Epidermal melanocyte (primary cell): ENCODE data around the gene CCDC88B.
"Not testable (repeated sequence)": the region's sequence is repeated elsewhere in the genome, so short reads cannot be mapped to it uniquely, and the experiment has no call there.

Experiments used
- DNase-seq: peaks from one replicate; pipeline ENCODE4 v3.0.0; 2011; ENCODE audit warnings: low spot score; ENCODE audit not compliant: insufficient read length

CCDC88B gene

GRCh38 chr11:64305075-64305690 is 34.8 kb upstream of the CCDC88B start, which contains the start of gene ESRRA:
Gene ESRRA, plus strand, starts transcription at chr11:64305524. Its CDS starts 1,656 bp downstream, at chr11:64307180.
- DNase-seq = peak; percentile 97

DNA sequence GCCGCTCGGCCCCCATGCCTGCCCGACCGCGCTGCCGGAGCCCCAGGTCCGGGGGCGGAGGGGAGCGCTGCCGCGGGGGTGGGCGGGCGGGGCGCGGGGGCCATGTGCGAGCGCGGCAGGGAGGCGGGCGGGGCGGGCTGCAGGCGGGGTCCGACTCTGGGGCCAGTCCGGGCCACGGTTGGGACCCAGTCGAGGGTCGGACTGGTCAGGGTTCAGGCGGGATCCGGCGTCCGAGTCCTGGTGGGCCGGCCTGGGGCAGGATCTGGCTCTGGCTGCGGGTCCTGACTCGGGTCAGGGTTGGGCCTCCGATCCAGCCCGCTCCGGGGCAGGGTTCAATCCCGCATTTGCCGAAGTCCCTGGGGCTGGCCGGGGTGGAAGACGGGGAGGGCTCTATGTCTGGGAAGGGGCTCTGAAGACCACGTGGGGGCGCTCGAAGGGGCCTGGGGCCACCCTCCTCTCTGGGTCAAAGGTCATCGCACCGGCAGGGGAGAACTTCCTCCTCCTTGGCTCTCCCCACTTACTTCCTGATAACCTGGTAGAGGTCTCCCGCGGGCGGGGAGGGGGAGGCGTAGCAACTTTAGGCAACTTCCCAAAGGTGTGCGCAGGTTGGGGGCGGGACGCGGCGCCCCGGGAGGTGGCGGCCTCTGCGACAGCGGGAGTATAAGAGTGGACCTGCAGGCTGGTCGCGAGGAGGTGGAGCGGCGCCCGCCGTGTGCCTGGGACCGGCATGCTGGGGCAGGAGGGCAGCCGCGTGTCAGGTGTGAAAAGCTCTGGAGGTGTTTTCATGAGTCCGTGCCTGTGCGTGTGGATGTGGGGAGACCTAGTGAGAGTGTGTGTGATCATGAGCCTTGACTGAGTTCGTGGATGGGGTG is 34.1 kb upstream of the CCDC88B start:
- no peak for DNase-seq

GRCh38 chr11:64306563-64306875 is 33.5 kb upstream of the CCDC88B start:
- no peak for DNase-seq

GRCh38 chr11:64306876-64307622 is 33.0 kb upstream of the CCDC88B start:
- DNase-seq = no peak

- not testable (repeated sequence) for DNase-seq
These were observed 32.2 kb upstream of the CCDC88B start for GRCh38 chr11:64307795-64308194.

DNA sequence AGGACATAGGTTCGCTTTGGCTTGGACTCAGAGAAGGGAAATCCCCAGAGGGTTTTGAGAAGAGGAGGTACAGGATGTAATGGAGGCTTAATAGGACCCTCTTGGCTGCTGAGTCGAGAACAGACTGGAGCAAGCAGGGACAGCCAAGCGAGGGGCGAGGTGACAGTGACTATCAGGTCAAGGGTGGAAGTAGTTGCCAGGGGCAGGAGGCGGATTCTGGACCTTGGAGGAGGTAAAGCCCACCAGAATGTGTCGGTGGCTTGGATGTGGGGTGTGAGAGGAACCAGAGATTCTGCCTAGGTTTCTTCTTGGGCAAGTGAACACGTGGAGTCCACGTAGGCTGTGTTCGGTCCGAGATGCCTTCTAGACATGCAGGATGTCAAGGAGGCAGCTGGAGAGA is 27.1 kb upstream of the CCDC88B start:
- no peak for DNase-seq

DNA sequence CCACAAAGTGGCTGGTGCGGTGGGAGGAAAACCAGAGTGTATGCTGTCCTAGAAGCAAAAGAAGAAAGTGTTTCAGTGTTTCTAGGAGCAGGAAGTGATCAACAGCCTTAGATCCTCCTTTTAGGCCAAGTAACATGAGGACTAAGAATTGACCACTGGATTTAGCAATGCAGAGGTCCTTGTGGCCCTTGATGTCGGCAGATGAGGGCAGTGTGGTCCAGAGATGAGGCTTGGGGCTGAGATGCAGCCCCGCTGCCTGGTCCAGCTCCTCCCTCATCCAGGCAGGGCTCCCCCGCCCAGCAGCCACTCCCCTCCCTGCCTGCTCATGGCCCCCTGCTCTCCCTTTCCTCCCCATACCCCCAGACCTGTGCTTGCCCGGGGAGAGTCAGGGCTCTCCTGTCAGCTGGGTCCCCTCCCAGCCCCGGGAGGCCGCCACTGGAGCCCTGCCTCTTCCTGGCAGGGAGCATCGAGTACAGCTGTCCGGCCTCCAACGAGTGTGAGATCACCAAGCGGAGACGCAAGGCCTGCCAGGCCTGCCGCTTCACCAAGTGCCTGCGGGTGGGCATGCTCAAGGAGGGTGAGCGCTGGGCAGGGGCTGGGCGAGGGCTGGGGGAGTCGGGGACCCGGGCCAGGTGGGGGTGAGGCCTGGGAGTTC is 26.4 kb upstream of the CCDC88B start:
- no peak for DNase-seq

GRCh38 chr11:64314146-64314804 is 25.7 kb upstream of the CCDC88B start:
- DNase-seq = no peak

DNA sequence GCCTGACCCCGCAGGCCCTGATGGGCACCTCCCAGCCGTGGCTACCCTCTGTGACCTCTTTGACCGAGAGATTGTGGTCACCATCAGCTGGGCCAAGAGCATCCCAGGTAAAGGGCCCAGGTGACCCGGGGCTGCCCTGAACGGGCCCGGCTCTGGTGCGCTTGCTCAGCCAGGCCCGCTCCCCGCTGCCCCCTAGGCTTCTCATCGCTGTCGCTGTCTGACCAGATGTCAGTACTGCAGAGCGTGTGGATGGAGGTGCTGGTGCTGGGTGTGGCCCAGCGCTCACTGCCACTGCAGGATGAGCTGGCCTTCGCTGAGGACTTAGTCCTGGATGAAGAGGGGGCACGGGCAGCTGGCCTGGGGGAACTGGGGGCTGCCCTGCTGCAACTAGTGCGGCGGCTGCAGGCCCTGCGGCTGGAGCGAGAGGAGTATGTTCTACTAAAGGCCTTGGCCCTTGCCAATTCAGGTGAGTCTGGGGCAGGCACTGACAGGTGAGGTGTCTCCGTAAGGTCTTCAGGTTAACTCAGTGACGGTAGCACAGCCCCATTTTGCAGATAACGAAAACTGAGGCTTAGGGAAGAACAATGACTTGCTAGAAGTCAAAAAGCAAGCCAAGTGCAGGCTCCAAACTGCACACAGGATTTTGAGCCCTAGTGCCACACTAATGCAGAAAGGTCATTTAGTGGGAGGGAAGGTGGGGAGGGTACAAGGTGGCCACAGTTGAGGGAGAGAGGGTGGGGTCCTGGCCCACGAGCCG is 25.0 kb upstream of the CCDC88B start:
- DNase-seq = no peak

- DNase-seq = not testable (repeated sequence)
These were observed 24.1 kb upstream of the CCDC88B start for GRCh38 chr11:64315667-64316526.

DNA sequence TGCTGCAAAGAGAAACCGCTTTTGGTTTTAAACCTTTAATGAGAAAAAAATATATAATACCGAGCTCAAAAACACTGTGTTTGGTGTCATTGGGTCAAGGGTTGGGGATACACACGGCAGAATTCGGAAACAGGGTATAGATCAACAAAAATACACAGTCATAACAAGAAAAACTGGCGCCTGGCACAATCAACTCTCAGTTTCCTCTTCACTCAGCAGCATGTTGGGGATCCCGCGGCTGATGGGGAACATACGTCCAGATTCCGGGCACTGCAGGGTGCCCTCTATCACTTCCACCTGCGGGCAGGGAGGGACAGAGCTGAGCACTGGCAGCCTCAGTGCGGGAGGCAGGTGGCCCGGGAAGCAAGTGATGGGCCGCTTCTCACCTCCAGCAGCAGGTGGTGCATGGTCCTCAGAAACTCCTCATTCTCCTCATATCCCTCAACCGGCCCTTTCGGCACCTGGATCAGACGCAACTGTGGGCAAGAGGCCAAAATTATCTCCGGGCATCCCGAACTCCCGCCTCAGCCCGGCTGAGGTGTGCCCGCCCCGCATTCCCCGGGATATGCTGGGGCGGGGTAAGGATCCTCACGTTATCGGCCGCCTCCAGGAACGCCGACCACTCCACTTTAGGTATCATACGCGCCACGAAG is 23.2 kb upstream of the CCDC88B start:
- DNase-seq = no peak

DNA sequence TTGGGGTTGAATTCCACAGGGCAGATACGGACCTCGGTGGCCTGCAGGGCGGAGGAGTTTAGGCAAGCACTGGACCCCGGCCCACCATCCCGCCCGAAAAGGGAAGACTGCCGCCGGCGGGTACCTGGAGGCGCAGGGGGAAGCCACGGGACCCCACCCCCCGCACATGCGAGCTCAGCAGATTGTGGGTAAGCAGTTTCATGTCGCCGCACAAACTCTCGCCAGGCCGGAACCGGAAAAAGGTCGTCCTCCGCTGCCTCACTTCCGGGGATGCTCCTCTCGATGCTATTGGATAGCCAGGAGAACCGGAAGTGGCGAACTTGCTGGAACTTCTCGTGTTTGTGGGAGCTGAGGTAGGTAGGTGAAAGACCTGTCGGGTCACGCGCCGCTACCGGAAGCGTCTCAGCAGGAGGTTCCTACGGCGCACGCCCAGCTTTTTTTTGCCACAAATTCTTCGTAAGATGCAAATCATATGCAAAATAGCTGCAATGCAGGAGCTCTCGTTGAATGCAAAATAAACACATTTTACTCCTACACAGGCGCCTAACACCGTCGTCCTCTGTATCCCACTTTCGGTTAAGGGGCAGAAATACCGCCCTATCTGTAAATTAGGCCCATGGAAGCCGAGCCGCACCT is 22.6 kb upstream of the CCDC88B start, which contains the start of gene TRMT112:
Gene TRMT112, minus strand, starts transcription at position 235 of the 636 bp plus-strand sequence. Its CDS starts 33 bp downstream, at position 202.
- peak; percentile 98 for DNase-seq

DNA sequence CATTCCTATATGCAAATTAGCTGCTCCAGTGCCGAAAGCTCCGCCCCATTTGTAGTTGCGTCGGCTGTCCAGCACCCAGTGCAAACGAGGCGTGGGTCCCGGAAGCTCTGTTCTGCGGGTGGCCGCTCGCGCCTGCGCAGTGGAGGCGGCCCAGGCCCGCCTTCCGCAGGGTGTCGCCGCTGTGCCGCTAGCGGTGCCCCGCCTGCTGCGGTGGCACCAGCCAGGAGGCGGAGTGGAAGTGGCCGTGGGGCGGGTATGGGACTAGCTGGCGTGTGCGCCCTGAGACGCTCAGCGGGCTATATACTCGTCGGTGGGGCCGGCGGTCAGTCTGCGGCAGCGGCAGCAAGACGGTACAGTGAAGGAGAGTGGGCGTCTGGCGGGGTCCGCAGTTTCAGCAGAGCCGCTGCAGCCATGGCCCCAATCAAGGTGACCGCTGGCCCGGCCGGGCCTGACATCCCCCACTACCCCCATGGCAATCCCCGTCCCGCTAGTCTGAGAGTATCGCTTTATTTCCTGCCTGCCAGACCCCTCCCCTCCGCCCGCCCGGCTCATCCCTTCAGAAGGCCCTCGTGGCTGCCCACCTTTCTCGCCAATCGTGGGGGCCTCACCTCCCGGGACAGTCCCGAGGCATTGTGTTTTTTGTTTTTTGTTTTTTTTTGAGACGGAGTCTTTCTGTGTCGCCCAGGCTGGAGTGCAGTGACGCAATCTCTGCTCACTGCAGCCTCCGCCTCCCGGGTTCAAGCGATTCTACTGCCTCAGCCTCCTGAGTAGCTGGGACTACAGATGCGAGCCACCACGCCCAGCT is 21.8 kb upstream of the CCDC88B start, which contains the start of gene PRDX5:
Gene PRDX5, plus strand, starts transcription at position 161 of the 805 bp plus-strand sequence. Its CDS starts 95 bp downstream, at position 256.
- peak; percentile 96 for DNase-seq

DNA sequence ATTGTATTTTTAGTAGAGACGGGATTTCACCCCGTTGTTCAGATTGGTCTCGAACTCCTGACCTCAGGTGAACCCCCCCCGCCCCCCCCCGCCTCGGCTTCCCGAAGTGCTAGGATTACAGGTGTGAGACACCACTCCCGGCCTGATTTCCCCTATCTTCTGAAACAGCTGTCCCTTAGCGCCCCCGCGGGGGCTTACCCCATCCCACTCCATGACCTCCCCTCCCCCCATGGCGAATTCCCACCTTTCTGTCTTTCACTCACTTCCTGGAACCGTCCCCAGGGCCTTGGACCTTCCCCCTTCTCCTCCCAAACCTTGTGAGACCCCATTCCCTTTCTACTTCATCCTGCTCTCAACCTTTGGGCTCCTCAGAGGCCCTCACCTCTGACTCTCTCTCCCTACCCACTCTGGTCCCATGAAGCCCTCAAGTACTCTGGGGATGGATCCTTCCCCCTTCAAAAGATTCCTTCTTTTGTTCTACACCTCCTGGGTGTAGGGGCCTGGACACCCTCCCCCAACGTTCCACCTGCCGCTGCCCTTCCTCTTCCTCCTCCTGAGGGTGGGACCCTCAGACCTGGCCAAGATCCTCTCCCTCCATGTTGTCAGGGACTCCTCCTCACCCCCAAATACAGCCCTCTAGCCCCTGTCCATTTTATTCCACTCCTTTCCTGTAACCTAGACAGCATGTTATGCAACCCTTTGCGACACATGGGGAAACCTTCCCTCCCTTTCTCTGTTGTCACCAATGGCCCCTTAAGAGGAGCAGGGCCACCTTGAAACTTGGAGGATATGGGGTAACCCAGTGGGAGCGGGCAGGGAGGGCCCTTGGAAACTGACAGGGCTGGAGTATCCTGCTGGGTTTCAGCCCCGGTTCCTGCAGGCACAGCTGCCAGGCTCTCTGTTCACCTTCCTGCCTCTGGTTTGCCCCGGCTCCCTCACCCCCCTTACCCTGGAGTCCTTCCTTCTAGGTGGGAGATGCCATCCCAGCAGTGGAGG is 20.9 kb upstream of the CCDC88B start:
- no peak for DNase-seq

DNA sequence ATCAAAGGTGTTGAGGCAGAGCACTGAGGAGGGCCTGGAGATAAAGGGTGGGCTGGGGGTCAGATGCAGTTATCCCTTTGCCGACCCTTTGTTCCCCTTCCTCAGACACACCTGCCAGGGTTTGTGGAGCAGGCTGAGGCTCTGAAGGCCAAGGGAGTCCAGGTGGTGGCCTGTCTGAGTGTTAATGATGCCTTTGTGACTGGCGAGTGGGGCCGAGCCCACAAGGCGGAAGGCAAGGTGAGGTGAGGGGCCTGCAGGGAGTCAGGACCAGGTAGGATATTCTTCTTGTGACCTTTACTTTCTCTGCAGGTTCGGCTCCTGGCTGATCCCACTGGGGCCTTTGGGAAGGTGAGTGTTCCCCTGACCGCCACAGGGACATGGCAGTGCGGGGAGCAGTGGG is 19.4 kb upstream of the CCDC88B start:
- no peak for DNase-seq

DNA sequence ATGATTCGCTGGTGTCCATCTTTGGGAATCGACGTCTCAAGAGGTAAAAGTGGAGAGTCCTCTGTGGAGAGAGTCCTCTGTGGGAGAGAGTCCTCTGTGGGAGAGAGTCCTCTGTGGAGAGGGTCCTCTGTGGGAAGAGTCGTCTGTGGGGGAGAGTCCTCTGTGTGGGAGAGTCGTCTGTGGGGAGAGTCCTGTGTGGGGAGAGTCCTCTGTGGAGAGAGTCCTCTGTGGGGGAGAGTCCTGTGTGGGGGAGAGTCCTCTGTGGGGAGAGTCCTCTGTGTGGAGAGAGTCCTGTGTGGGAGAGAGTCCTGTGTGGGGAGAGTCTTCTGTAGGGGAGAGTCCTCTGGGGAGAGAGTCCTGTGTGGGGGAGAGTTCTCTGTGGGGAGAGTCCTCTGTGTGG is 19.0 kb upstream of the CCDC88B start:
- no peak for DNase-seq
